ENCODE measurements around the gene SLC15A4. TPM values are rescaled to one million over a fixed set of nuclear protein-coding genes. Genes with fewer than 3 reads are reported as not detected.

Gene SLC15A4
- total and polyA plus RNA-seq, 2 donors (not counting 3 experiments of a cell fraction or from before 2014, with no cell fraction given), result 19.6 to 24.5 TPM

GRCh38 chr12:128813883-128814282, 9.9 kb downstream of the SLC15A4 start:
- Histone ChIP-seq H3K36me3 (ENCODE audit: control insufficient read depth in 2 of 2, extremely low read depth in 1 of 2, insufficient read depth in 2 of 2, low read length in 2 of 2) (peaks cover 2 to 11% of the 10 kb centered on the region in 2 experiments), H3K9me1 (replicated peaks; ENCODE audit: control insufficient read depth, extremely low read depth, insufficient read depth, low read length) (no peaks in the 10 kb centered on the region), H3K4me1 (ENCODE audit: control insufficient read depth, extremely low read depth, insufficient read depth, low read length) (peaks cover 3% of the 10 kb centered on the region), H4K20me1 (replicated peaks; ENCODE audit: control insufficient read depth, extremely low read depth, insufficient read depth, low read length) (peaks cover 4% of the 10 kb centered on the region), H3K27ac (ENCODE audit: insufficient read depth, low read depth, low read length) (no peak overlapping the region), H2AFZ (ENCODE audit: low read depth, low read length) (no peak overlapping the region), H3K4me3 (replicated peaks in 1 of 3; ENCODE audit: insufficient read depth in 1 of 3, low read depth in 1 of 3, low read length in 3 of 3) (no peak overlapping the region), H3K27me3 (ENCODE audit: control insufficient read depth in 2 of 2, insufficient read depth in 2 of 2, low read length in 2 of 2) (no peaks in the 10 kb centered on the region), H3K9ac (replicated peaks; ENCODE audit: extremely low read depth, insufficient read depth, low read length) (no peak overlapping the region), H3K9me3 (replicated peaks; ENCODE audit: control insufficient read depth, insufficient read depth, low read length) (no peaks in the 10 kb centered on the region), H3K4me2 (ENCODE audit: insufficient read depth, low read length) (no peak overlapping the region), H3K79me2 (ENCODE audit: control insufficient read depth, insufficient read depth, low read length) (peaks cover 83% of the 10 kb centered on the region)
- dilution Hi-C loops (cut with MboI; ENCODE audit: extremely low pct_ligation_motif_present, low sequenced_read_pairs), result no loop called here
- FAIRE-seq (no peak), DNase-seq (ENCODE audit: low read depth, low spot score) (no peak)
- BruUV-seq (replicated peaks), result no TSS peak
- TF ChIP-seq FOS (IDR thresholded peaks at IDR 0.05; ENCODE audit: borderline replicate concordance, insufficient read depth, low read length) (no peak), POLR2AphosphoS5 (IDR thresholded peaks at IDR 0.05; ENCODE audit: insufficient read depth, low read depth, low read length) (no peak), EZH2 (IDR thresholded peaks at IDR 0.05; ENCODE audit: borderline replicate concordance, low read depth, low read length, severe bottlenecking) (no peak), MAX (IDR thresholded peaks at IDR 0.05; ENCODE audit: insufficient read depth, insufficient read length) (no peak), POLR2A (IDR thresholded peaks at IDR 0.05; ENCODE audit: low read depth, low read length) (no peak), JUN (IDR thresholded peaks at IDR 0.05; ENCODE audit: borderline replicate concordance, insufficient read depth, insufficient read length, low read depth) (no peak), MYC (IDR thresholded peaks at IDR 0.05; ENCODE audit: low read depth, low read length) (no peak), GATA2 (IDR thresholded peaks at IDR 0.05; ENCODE audit: insufficient read depth, insufficient read length, low read depth, low read length) (no peak), CTCF (IDR thresholded peaks at IDR 0.05; ENCODE audit: extremely low read depth in 1 of 2, insufficient read depth in 1 of 2, low read depth in 1 of 2, low read length in 2 of 2) (no peak)
- intact Hi-C loops (cut with micrococcal nuclease), result no loop called here
- ChIA-PET POLR2A (no interaction called here), CTCF (no interaction called here)

Data from endothelial cell of umbilical vein (primary cell).